K562 treated with DMSO at 1 percent for 12 hours (cell line): ENCODE measurements around the gene CLDN10. TPM values are rescaled to one million over a fixed set of nuclear protein-coding genes. Genes with fewer than 3 reads are reported as not detected.

Experiments used
- total RNA-seq: library from RNA; unstranded; fragments of 300-600 nt; gene quantifications from 2 replicates; pipeline ENCODE4 v1.2.3, GENCODE V29; 2022; ENCODE audit not compliant: insufficient read depth

Gene CLDN10, protein sequence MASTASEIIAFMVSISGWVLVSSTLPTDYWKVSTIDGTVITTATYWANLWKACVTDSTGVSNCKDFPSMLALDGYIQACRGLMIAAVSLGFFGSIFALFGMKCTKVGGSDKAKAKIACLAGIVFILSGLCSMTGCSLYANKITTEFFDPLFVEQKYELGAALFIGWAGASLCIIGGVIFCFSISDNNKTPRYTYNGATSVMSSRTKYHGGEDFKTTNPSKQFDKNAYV
- not detected in 2 replicates for total RNA-seq

DNA sequence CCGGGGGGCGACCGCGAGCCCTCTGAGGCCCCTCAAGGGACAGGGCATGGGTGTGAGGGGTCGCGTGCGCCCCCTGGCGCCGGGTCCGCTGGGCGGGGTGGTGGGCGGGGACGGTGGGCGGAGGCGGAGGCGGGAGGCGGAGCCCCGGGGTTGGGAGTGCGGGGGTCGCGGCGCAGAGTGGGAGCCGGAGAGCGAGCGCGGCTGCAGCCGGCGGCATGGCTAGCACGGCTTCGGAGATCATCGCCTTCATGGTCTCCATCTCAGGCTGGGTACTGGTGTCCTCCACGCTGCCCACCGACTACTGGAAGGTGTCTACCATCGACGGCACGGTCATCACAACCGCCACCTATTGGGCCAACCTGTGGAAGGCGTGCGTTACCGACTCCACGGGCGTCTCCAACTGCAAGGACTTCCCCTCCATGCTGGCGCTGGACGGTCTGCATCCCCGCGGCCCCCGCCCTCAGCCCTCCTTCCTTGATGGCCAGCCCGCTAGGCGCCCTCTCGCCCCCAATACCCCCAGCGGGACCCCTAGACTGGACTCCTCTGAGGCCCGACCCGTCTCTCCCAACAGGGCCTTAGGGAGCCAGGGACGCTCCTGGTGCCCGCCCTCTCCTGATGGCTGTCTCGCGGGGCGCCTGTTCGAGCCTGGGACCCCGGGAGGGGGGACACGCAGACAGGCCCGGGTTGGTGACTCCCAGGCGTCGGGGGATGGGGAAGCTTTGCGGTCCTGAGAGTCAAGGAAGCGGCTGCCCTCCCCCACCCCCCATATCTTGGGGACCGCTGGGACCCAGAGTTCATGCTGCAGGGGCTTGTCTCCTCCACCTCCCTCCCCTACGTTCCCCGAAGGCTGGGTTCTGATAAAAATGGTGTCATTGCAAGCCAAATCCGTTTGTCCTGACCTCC is at the start of gene CLDN10:
TSS of gene CLDN10 (plus strand) at position 182 of the 903 bp plus-strand sequence. CDS start at position 216, 34 bp downstream.

Other genes with a start within 250 kb of the CLDN10 start
- gene DZIP1, start 92.0 kb downstream of the CLDN10 start, total RNA-seq: not detected in 2 replicates
- gene DNAJC3, start 124.4 kb downstream of the CLDN10 start, total RNA-seq: 5.8 and 18.3 TPM in 2 replicates